Neural cell (in vitro differentiated cells): ENCODE measurements around the gene TPSB2. TPM values are rescaled to one million over a fixed set of nuclear protein-coding genes. Genes with fewer than 3 reads are reported as not detected.

Experiments
- H2AFZ ChIP-seq: fragments of 200-600, 300-800 bp; sonication (generic), shearing (Covaris generic); 2 replicates; pipeline ENCODE4 v1.6.0; 2014; ENCODE audit warnings: low read depth, mild to moderate bottlenecking, antibody characterized with exemption, low read length, moderate library complexity
- H3F3A ChIP-seq: fragments of 200-600 bp; shearing (Covaris generic); 2 replicates; pipeline ENCODE4 v1.6.1; 2016; ENCODE audit warnings: mild to moderate bottlenecking, moderate library complexity, mixed read lengths, antibody characterized with exemption, low read length; ENCODE audit not compliant: insufficient read depth, poor library complexity, severe bottlenecking
- H3K27ac ChIP-seq: fragments of 200-600, 300-800 bp; sonication (generic), shearing (Covaris generic); 2 replicates; pipeline ENCODE4 v1.5.1; 2014; ENCODE audit warnings: mild to moderate bottlenecking, low read length, moderate library complexity
- H3K27me3 ChIP-seq: fragments of 300-800, 200-600 bp; sonication (generic), shearing (Covaris generic); 2 replicates; pipeline ENCODE4 v1.6.0; 2014; ENCODE audit warnings: mild to moderate bottlenecking, low read depth, low read length, moderate library complexity; ENCODE audit not compliant: insufficient read depth
- H3K36me3 ChIP-seq: fragments of 300-800, 200-600 bp; sonication (generic), shearing (Covaris generic); 2 replicates; pipeline ENCODE4 v1.5.1; 2014; ENCODE audit warnings: mild to moderate bottlenecking, antibody characterized with exemption, low read length, moderate library complexity; ENCODE audit not compliant: insufficient read depth
- H3K4me2 ChIP-seq: fragments of 300-800, 200-600 bp; sonication (generic), shearing (Covaris generic); 2 replicates; pipeline ENCODE4 v1.6.0; 2014; ENCODE audit warnings: mild to moderate bottlenecking, low read length
- H3K4me3 ChIP-seq: fragments of 300-800, 200-600 bp; sonication (generic), shearing (Covaris generic); 2 replicates; pipeline ENCODE4 v1.5.1; 2014; ENCODE audit warnings: mild to moderate bottlenecking, low read length, moderate library complexity
- H3K79me2 ChIP-seq: fragments of 200-600 bp; shearing (Covaris generic); replicated peaks from 2 replicates; pipeline ENCODE4 v1.6.0; 2014; ENCODE audit warnings: mild to moderate bottlenecking, low read length, moderate library complexity; ENCODE audit not compliant: insufficient read depth
- H3K9ac ChIP-seq: fragments of 300-800, 200-600 bp; sonication (generic), shearing (Covaris generic); 2 replicates; pipeline ENCODE4 v1.6.1; 2016; ENCODE audit warnings: mild to moderate bottlenecking, low read length, mixed read lengths
- H3K9me2 ChIP-seq: fragments of 200-600 bp; shearing (Covaris generic); 2 replicates; pipeline ENCODE4 v1.6.1; 2016; ENCODE audit warnings: mild to moderate bottlenecking, low read length, mixed read lengths; ENCODE audit not compliant: insufficient read depth
- H3K9me3 ChIP-seq: fragments of 200-600, 300-800 bp; sonication (generic), shearing (Covaris generic); 2 replicates; pipeline ENCODE4 v1.6.1; 2016; ENCODE audit warnings: mild to moderate bottlenecking, mixed run types, low read length, moderate library complexity, mixed read lengths
- H4K20me1 ChIP-seq: fragments of 200-600 bp; shearing (Covaris generic); 2 replicates; pipeline ENCODE4 v1.6.1; 2016; ENCODE audit warnings: mild to moderate bottlenecking, mixed run types; ENCODE audit not compliant: insufficient read depth
- EP300 ChIP-seq: fragments of 450-650 bp; conservative IDR thresholded peaks from 2 replicates; pipeline ENCODE4 v1.6.1; 2014; ENCODE audit warnings: antibody characterized with exemption, mild to moderate bottlenecking, moderate library complexity; ENCODE audit not compliant: poor library complexity, severe bottlenecking
- EZH2 ChIP-seq: fragments of 200-600, 300-800 bp; shearing (Covaris generic), sonication (generic); IDR thresholded peaks from 2 replicates; pipeline ENCODE4 v1.6.1; 2014; ENCODE audit warnings: antibody characterized with exemption, low read length, borderline replicate concordance, mild to moderate bottlenecking; ENCODE audit not compliant: insufficient read depth, poor library complexity, severe bottlenecking
- MXI1 ChIP-seq: fragments of 450-650 bp; conservative IDR thresholded peaks from 2 replicates; pipeline ENCODE4 v1.6.1; 2014; ENCODE audit warnings: antibody characterized with exemption, mild to moderate bottlenecking; ENCODE audit not compliant: poor library complexity, severe bottlenecking
- POLR2AphosphoS5 ChIP-seq: IDR thresholded peaks from 2 replicates; pipeline ENCODE4 v1.6.1; 2012
- RAD21 ChIP-seq: fragments of 450-650 bp; conservative IDR thresholded peaks from 2 replicates; pipeline ENCODE4 v1.6.1; 2014; ENCODE audit warnings: antibody characterized with exemption, mild to moderate bottlenecking, moderate library complexity
- SMC3 ChIP-seq: fragments of 450-650 bp; conservative IDR thresholded peaks from 2 replicates; pipeline ENCODE4 v1.6.1; 2014; ENCODE audit warnings: antibody characterized with exemption, mild to moderate bottlenecking, moderate library complexity; ENCODE audit not compliant: poor library complexity
- TAF1 ChIP-seq: IDR thresholded peaks from 2 replicates; pipeline ENCODE4 v1.6.1; 2012; ENCODE audit warnings: low read depth
- polyA plus RNA-seq: library from polyadenylated mRNA; depleted of rRNA; stranded (reverse); fragments of >200 nt; gene quantifications from 2 replicates; pipeline ENCODE4 v1.2.3, GENCODE V29; 2014
- TF ChIP-seq, protein P1 (sequence below): fragments of 450-650 bp; IDR thresholded peaks from 2 replicates; pipeline ENCODE4 v1.5.1; 2014; ENCODE audit warnings: antibody characterized with exemption, mild to moderate bottlenecking, moderate library complexity; ENCODE audit not compliant: poor library complexity, severe bottlenecking
- TF ChIP-seq, protein P2 (sequence below): IDR thresholded peaks from 2 replicates; pipeline ENCODE4 v1.6.1; 2012; ENCODE audit warnings: borderline replicate concordance

TPSB2 gene
- polyA plus RNA-seq, 1 donor from 2014 or later, result not detected

DNA sequence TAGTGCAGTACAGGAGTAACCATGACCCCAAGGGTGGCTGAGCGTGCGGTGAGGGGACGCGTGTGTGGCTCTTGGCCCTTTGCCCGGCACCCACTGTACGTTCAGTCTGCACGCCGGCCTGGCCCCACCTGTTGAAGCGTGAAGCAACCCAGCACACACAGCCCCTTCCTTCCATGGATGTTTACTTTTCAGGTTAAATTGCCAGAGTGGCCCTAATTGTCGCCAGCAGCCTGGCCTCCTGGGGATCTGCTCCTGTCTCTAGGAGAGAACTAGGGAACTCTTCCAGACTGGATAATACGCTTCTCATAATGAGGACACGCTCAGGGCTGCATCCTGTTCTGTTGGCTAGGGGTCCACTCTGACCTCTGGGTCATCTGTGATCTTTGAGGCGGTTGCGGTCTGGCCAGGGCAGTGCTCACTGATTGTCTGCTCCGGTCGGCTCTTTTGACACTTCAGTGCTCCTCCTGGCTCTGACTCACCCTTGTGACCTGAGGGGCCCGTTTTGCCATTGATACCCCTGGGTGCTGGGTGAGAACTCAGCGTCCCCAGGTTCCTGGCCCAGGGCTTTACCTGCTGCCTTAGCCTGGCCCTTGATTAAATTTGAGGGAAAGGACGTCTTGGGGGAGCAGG, 32.6 kb downstream of the TPSB2 start:
- H3K4me2 ChIP-seq, result no peak overlapping the region

DNA sequence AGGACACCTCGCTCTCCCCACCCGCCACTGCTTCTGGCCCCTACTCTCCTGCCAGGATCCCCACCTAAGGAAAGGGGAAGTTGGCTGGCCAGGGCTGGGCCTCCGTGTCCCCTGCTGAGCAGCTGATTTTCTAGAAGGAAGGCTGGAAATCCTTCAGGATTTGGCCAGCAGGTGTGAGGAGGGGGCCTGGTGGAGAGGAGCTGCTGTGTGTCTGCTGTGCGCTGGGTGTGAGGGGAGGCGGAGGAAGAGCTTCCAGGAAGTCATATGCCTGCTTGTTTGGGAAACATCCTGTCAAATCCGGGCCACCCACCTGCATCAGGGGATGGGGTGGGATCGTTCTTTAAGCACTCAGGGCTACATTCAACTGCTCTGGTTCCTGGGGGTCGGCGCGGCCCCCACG, 33.5 kb downstream of the TPSB2 start:
- Histone ChIP-seq H3K27ac (no peak overlapping the region), H3F3A (no peaks in the 10 kb centered on the region), H3K36me3 (no peaks in the 10 kb centered on the region), H3K4me3 (no peak overlapping the region), H3K9ac (no peak overlapping the region), H3K79me2 (no peaks in the 10 kb centered on the region), H4K20me1 (no peaks in the 10 kb centered on the region), H3K4me2 (no peak overlapping the region), H3K9me2 (no peaks in the 10 kb centered on the region), H3K27me3 (no peaks in the 10 kb centered on the region), H3K9me3 (no peaks in the 10 kb centered on the region), H2AFZ (no peak overlapping the region)
- no peak for TF ChIP-seq EZH2
- TF ChIP-seq SMC3, result no peak
- no peak for TF ChIP-seq TAF1
- TF ChIP-seq, protein P1, sequence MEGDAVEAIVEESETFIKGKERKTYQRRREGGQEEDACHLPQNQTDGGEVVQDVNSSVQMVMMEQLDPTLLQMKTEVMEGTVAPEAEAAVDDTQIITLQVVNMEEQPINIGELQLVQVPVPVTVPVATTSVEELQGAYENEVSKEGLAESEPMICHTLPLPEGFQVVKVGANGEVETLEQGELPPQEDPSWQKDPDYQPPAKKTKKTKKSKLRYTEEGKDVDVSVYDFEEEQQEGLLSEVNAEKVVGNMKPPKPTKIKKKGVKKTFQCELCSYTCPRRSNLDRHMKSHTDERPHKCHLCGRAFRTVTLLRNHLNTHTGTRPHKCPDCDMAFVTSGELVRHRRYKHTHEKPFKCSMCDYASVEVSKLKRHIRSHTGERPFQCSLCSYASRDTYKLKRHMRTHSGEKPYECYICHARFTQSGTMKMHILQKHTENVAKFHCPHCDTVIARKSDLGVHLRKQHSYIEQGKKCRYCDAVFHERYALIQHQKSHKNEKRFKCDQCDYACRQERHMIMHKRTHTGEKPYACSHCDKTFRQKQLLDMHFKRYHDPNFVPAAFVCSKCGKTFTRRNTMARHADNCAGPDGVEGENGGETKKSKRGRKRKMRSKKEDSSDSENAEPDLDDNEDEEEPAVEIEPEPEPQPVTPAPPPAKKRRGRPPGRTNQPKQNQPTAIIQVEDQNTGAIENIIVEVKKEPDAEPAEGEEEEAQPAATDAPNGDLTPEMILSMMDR, result no peak
- TF ChIP-seq, protein P2, sequence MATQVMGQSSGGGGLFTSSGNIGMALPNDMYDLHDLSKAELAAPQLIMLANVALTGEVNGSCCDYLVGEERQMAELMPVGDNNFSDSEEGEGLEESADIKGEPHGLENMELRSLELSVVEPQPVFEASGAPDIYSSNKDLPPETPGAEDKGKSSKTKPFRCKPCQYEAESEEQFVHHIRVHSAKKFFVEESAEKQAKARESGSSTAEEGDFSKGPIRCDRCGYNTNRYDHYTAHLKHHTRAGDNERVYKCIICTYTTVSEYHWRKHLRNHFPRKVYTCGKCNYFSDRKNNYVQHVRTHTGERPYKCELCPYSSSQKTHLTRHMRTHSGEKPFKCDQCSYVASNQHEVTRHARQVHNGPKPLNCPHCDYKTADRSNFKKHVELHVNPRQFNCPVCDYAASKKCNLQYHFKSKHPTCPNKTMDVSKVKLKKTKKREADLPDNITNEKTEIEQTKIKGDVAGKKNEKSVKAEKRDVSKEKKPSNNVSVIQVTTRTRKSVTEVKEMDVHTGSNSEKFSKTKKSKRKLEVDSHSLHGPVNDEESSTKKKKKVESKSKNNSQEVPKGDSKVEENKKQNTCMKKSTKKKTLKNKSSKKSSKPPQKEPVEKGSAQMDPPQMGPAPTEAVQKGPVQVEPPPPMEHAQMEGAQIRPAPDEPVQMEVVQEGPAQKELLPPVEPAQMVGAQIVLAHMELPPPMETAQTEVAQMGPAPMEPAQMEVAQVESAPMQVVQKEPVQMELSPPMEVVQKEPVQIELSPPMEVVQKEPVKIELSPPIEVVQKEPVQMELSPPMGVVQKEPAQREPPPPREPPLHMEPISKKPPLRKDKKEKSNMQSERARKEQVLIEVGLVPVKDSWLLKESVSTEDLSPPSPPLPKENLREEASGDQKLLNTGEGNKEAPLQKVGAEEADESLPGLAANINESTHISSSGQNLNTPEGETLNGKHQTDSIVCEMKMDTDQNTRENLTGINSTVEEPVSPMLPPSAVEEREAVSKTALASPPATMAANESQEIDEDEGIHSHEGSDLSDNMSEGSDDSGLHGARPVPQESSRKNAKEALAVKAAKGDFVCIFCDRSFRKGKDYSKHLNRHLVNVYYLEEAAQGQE, result no peak
- TF ChIP-seq MXI1, result no peak
- no peak for TF ChIP-seq RAD21
- no peak for TF ChIP-seq POLR2AphosphoS5
- no peak for TF ChIP-seq EP300

More for the DNA sequence above, 32.6 kb downstream of the TPSB2 start:
- Histone ChIP-seq H3K27me3 (no peaks in the 10 kb centered on the region), H3K27ac (no peak overlapping the region), H2AFZ (no peak overlapping the region), H3F3A (no peaks in the 10 kb centered on the region), H3K9me3 (no peaks in the 10 kb centered on the region), H3K79me2 (no peaks in the 10 kb centered on the region), H3K4me3 (no peak overlapping the region), H3K9ac (no peak overlapping the region), H3K36me3 (no peaks in the 10 kb centered on the region), H3K9me2 (no peaks in the 10 kb centered on the region), H4K20me1 (no peaks in the 10 kb centered on the region)
- TF ChIP-seq, protein P2, result no peak
- TF ChIP-seq MXI1 (no peak), SMC3 (no peak), TAF1 (no peak), RAD21 (no peak), POLR2AphosphoS5 (no peak), EZH2 (no peak), EP300 (no peak)
- TF ChIP-seq, protein P1, result no peak
